ENCODE results near the gene CARS1. TPM values are rescaled to one million over a fixed set of nuclear protein-coding genes. Genes with fewer than 3 reads are reported as not detected.

The CARS1 gene
- total RNA-seq (2014; rRNA removed; shearing (Covaris generic)): 56.0 and 76.2 TPM in 2 replicates

- Histone ChIP-seq H3K36me3 (replicated peaks; ENCODE audit: control insufficient read depth, insufficient read depth, low read length) (peaks cover 10% of the 10 kb centered on the region), H3K4me3 (ENCODE audit: insufficient read depth, low read depth, low read length) (peak within 1 kb of the TSS; percentile 89), H3K27me3 (ENCODE audit: control insufficient read depth, insufficient read depth, low read length) (no peaks in the 10 kb centered on the region)
- peak; percentile 98 for DNase-seq
Observed at GRCh38 chr11:3057069-3057963, at the start of gene CARS1. TSS of gene CARS1 (minus strand) at chr11:3057423. CDS start at chr11:3057367, 56 bp downstream.

- H3K27me3 ChIP-seq (ENCODE audit: control insufficient read depth, insufficient read depth, low read length): no peaks in the 10 kb centered on the region
- DNase-seq: peak; percentile 60
- no peaks in the 10 kb centered on the region for H3K36me3 ChIP-seq (replicated peaks; ENCODE audit: control insufficient read depth, insufficient read depth, low read length)
- no peak overlapping the region for H3K4me3 ChIP-seq (ENCODE audit: insufficient read depth, low read depth, low read length)
Observed at GRCh38 chr11:3105791-3106735, 48.8 kb upstream of the CARS1 start.

GRCh38 chr11:3104961-3105790 lies 48.0 kb upstream of the CARS1 start:
- DNase-seq: peak; percentile 53
- H3K36me3 ChIP-seq (replicated peaks; ENCODE audit: control insufficient read depth, insufficient read depth, low read length): no peaks in the 10 kb centered on the region
- H3K27me3 ChIP-seq (ENCODE audit: control insufficient read depth, insufficient read depth, low read length): no peaks in the 10 kb centered on the region
- no peak overlapping the region for H3K4me3 ChIP-seq (ENCODE audit: insufficient read depth, low read depth, low read length)

GRCh38 chr11:3104051-3104714 lies 47.0 kb upstream of the CARS1 start:
- DNase-seq: peak; percentile 69
- H3K27me3 ChIP-seq (ENCODE audit: control insufficient read depth, insufficient read depth, low read length): no peaks in the 10 kb centered on the region
- no peaks in the 10 kb centered on the region for H3K36me3 ChIP-seq (replicated peaks; ENCODE audit: control insufficient read depth, insufficient read depth, low read length)
- no peak overlapping the region for H3K4me3 ChIP-seq (ENCODE audit: insufficient read depth, low read depth, low read length)

- DNase-seq: peak; percentile 55
- no peaks in the 10 kb centered on the region for H3K36me3 ChIP-seq (replicated peaks; ENCODE audit: control insufficient read depth, insufficient read depth, low read length)
Observed at GRCh38 chr11:3103076-3103475, 45.9 kb upstream of the CARS1 start.

GRCh38 chr11:3102641-3102921 lies 45.4 kb upstream of the CARS1 start:
- no peak for DNase-seq
- Histone ChIP-seq H3K27me3 (ENCODE audit: control insufficient read depth, insufficient read depth, low read length) (no peaks in the 10 kb centered on the region), H3K36me3 (replicated peaks; ENCODE audit: control insufficient read depth, insufficient read depth, low read length) (no peaks in the 10 kb centered on the region), H3K4me3 (ENCODE audit: insufficient read depth, low read depth, low read length) (no peak overlapping the region)

More at GRCh38 chr11:3103076-3103475, 45.9 kb upstream of the CARS1 start:
- no peaks in the 10 kb centered on the region for H3K27me3 ChIP-seq (ENCODE audit: control insufficient read depth, insufficient read depth, low read length)
- no peak overlapping the region for H3K4me3 ChIP-seq (ENCODE audit: insufficient read depth, low read depth, low read length)

GRCh38 chr11:3101921-3102640 lies 44.9 kb upstream of the CARS1 start:
- peak; percentile 79 for DNase-seq
- no peaks in the 10 kb centered on the region for H3K36me3 ChIP-seq (replicated peaks; ENCODE audit: control insufficient read depth, insufficient read depth, low read length)
- no peaks in the 10 kb centered on the region for H3K27me3 ChIP-seq (ENCODE audit: control insufficient read depth, insufficient read depth, low read length)
- no peak overlapping the region for H3K4me3 ChIP-seq (ENCODE audit: insufficient read depth, low read depth, low read length)

- H3K4me3 ChIP-seq (ENCODE audit: insufficient read depth, low read depth, low read length): no peak overlapping the region
- no peaks in the 10 kb centered on the region for H3K36me3 ChIP-seq (replicated peaks; ENCODE audit: control insufficient read depth, insufficient read depth, low read length)
- DNase-seq: peak; percentile 4
- H3K27me3 ChIP-seq (ENCODE audit: control insufficient read depth, insufficient read depth, low read length): no peaks in the 10 kb centered on the region
Observed at GRCh38 chr11:3099178-3099577, 42.0 kb upstream of the CARS1 start.

GRCh38 chr11:3096909-3097530 lies 39.8 kb upstream of the CARS1 start:
- DNase-seq: peak; percentile 8
- no peak overlapping the region for H3K4me3 ChIP-seq (ENCODE audit: insufficient read depth, low read depth, low read length)
- H3K36me3 ChIP-seq (replicated peaks; ENCODE audit: control insufficient read depth, insufficient read depth, low read length): no peaks in the 10 kb centered on the region
- no peaks in the 10 kb centered on the region for H3K27me3 ChIP-seq (ENCODE audit: control insufficient read depth, insufficient read depth, low read length)

- Histone ChIP-seq H3K4me3 (ENCODE audit: insufficient read depth, low read depth, low read length) (no peak overlapping the region), H3K27me3 (ENCODE audit: control insufficient read depth, insufficient read depth, low read length) (no peaks in the 10 kb centered on the region), H3K36me3 (replicated peaks; ENCODE audit: control insufficient read depth, insufficient read depth, low read length) (no peaks in the 10 kb centered on the region)
- DNase-seq: peak; percentile 44
Observed at GRCh38 chr11:3095712-3096361, 38.6 kb upstream of the CARS1 start.

- H3K4me3 ChIP-seq (ENCODE audit: insufficient read depth, low read depth, low read length): no peak overlapping the region
- H3K36me3 ChIP-seq (replicated peaks; ENCODE audit: control insufficient read depth, insufficient read depth, low read length): no peaks in the 10 kb centered on the region
- peak; percentile 38 for DNase-seq
- no peaks in the 10 kb centered on the region for H3K27me3 ChIP-seq (ENCODE audit: control insufficient read depth, insufficient read depth, low read length)
Observed at GRCh38 chr11:3094223-3094824, 37.1 kb upstream of the CARS1 start.

All from H7 (cell line).